ENCODE data around the gene CGB1.

DNA sequence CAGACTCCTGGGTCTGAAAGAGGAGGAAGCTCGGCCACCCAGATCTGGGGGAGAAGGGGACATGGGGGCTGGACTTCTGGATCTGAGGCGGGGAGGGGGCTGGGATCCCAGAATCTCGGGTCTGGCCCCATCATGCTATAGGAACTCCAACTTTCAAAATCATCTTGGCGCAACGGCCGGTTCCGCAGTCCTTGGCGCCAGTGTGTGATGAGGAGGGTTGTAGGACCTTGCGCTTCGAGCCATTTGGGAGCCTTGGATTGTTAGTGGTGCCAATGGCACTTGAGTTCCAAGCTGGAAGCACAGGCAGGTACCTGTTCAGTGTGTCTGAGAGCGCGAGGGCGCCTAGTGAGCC lies 42.7 kb downstream of the CGB1 start:
- TF ChIP-seq ZBTB7A (tag by site-specific recombination; IDR thresholded peaks at IDR 0.05; ENCODE audit: low read depth) (no peak), WT1 (tag by site-specific recombination; IDR thresholded peaks at IDR 0.05) (no peak), ZNF239 (tag by site-specific recombination; IDR thresholded peaks at IDR 0.05) (no peak)
- TF ChIP-seq, protein P1, sequence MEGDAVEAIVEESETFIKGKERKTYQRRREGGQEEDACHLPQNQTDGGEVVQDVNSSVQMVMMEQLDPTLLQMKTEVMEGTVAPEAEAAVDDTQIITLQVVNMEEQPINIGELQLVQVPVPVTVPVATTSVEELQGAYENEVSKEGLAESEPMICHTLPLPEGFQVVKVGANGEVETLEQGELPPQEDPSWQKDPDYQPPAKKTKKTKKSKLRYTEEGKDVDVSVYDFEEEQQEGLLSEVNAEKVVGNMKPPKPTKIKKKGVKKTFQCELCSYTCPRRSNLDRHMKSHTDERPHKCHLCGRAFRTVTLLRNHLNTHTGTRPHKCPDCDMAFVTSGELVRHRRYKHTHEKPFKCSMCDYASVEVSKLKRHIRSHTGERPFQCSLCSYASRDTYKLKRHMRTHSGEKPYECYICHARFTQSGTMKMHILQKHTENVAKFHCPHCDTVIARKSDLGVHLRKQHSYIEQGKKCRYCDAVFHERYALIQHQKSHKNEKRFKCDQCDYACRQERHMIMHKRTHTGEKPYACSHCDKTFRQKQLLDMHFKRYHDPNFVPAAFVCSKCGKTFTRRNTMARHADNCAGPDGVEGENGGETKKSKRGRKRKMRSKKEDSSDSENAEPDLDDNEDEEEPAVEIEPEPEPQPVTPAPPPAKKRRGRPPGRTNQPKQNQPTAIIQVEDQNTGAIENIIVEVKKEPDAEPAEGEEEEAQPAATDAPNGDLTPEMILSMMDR (tag by site-specific recombination; IDR thresholded peaks at IDR 0.05), result no peak
